Osteocyte (in vitro differentiated cells): ENCODE measurements around the gene CBX4. TPM values are rescaled to one million over a fixed set of nuclear protein-coding genes. Genes with fewer than 3 reads are reported as not detected.

ENCODE experiments used
- DNase-seq: peaks from one replicate; pipeline ENCODE4 v3.0.0; 2021; ENCODE audit warnings: mixed read lengths; ENCODE audit not compliant: unreplicated experiment; ENCODE audit errors: extremely low spot score
- H3K27ac Mint-ChIP-seq: one replicate; pipeline ENCODE4 v1.8.0; 2021; ENCODE audit warnings: mild to moderate bottlenecking, mixed read lengths; ENCODE audit not compliant: unreplicated experiment
- H3K27me3 Mint-ChIP-seq: one replicate; pipeline ENCODE4 v1.8.0; 2021; ENCODE audit warnings: mixed read lengths; ENCODE audit not compliant: unreplicated experiment
- H3K36me3 Mint-ChIP-seq: one replicate; pipeline ENCODE4 v1.8.0; 2021; ENCODE audit warnings: mixed read lengths; ENCODE audit not compliant: unreplicated experiment
- H3K4me1 Mint-ChIP-seq: one replicate; pipeline ENCODE4 v1.8.0; 2021; ENCODE audit warnings: mixed read lengths; ENCODE audit not compliant: unreplicated experiment
- H3K4me3 Mint-ChIP-seq: one replicate; pipeline ENCODE4 v1.8.0; 2021; ENCODE audit warnings: mild to moderate bottlenecking, moderate library complexity, mixed read lengths; ENCODE audit not compliant: unreplicated experiment
- H3K9me3 Mint-ChIP-seq: one replicate; pipeline ENCODE4 v1.8.0; 2021; ENCODE audit warnings: mixed read lengths; ENCODE audit not compliant: unreplicated experiment
- total RNA-seq: library from RNA; stranded (reverse); gene quantifications from 2 replicates; pipeline ENCODE4 v1.2.1, GENCODE V29; 2021
- TF ChIP-seq, protein P1 (sequence below): fragments of 200-600 bp; sonication (generic); IDR thresholded peaks from 2 replicates; pipeline ENCODE4 v1.5.0; 2021; ENCODE audit warnings: antibody characterized with exemption, mild to moderate bottlenecking, moderate library complexity

Gene CBX4
- total RNA-seq, 1 donor from 2014 or later = 23.2 TPM

GRCh38 chr17:79841369-79842135, 2.3 kb upstream of the CBX4 start:
- Mint-ChIP-seq H3K9me3 (no peaks in the 10 kb centered on the region), H3K36me3 (no peaks in the 10 kb centered on the region), H3K27me3 (peaks cover 13% of the 10 kb centered on the region), H3K4me3 (peak overlapping the region; percentile 26), H3K27ac (no peak overlapping the region), H3K4me1 (peaks cover 47% of the 10 kb centered on the region)
- no peak for DNase-seq
- TF ChIP-seq, protein P1, sequence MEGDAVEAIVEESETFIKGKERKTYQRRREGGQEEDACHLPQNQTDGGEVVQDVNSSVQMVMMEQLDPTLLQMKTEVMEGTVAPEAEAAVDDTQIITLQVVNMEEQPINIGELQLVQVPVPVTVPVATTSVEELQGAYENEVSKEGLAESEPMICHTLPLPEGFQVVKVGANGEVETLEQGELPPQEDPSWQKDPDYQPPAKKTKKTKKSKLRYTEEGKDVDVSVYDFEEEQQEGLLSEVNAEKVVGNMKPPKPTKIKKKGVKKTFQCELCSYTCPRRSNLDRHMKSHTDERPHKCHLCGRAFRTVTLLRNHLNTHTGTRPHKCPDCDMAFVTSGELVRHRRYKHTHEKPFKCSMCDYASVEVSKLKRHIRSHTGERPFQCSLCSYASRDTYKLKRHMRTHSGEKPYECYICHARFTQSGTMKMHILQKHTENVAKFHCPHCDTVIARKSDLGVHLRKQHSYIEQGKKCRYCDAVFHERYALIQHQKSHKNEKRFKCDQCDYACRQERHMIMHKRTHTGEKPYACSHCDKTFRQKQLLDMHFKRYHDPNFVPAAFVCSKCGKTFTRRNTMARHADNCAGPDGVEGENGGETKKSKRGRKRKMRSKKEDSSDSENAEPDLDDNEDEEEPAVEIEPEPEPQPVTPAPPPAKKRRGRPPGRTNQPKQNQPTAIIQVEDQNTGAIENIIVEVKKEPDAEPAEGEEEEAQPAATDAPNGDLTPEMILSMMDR = no peak

GRCh38 chr17:79840989-79841286, 1.7 kb upstream of the CBX4 start:
- no peak for DNase-seq
- Mint-ChIP-seq H3K27me3 (peaks cover 13% of the 10 kb centered on the region), H3K27ac (no peak overlapping the region), H3K9me3 (no peaks in the 10 kb centered on the region), H3K36me3 (no peaks in the 10 kb centered on the region), H3K4me3 (no peak overlapping the region), H3K4me1 (peaks cover 47% of the 10 kb centered on the region)
- TF ChIP-seq, protein P1 = no peak

- peak overlapping the region; percentile 42 for H3K4me3 Mint-ChIP-seq
- H3K4me1 Mint-ChIP-seq = peaks cover 43% of the 10 kb centered on the region
- no peaks in the 10 kb centered on the region for H3K9me3 Mint-ChIP-seq
- no peak for DNase-seq
- H3K36me3 Mint-ChIP-seq = no peaks in the 10 kb centered on the region
- H3K27ac Mint-ChIP-seq = no peak overlapping the region
- TF ChIP-seq, protein P1 = peak; percentile 38
- peaks cover 13% of the 10 kb centered on the region for H3K27me3 Mint-ChIP-seq
Measured at GRCh38 chr17:79840269-79840988, 1.2 kb upstream of the CBX4 start.

- peak overlapping the region; percentile 91 for H3K4me3 Mint-ChIP-seq
- peak overlapping the region; percentile 89 for H3K27ac Mint-ChIP-seq
- TF ChIP-seq, protein P1 = peak; percentile 22
- no peak for DNase-seq
- H3K4me1 Mint-ChIP-seq = peaks cover 43% of the 10 kb centered on the region
- peaks cover 7% of the 10 kb centered on the region for H3K36me3 Mint-ChIP-seq
- H3K27me3 Mint-ChIP-seq = peaks cover 13% of the 10 kb centered on the region
- no peaks in the 10 kb centered on the region for H3K9me3 Mint-ChIP-seq
Measured at GRCh38 chr17:79838522-79839274, 542 bp downstream of the CBX4 start.
